GM20431 (cell line): ENCODE results near the gene PODXL.

ENCODE experiments used
- in situ Hi-C: fragments of 300-500 bp; cut with MseI, MboI; formaldehyde crosslinking; loops from one replicate; pipeline ENCODE4 v1.15.0; 2020; ENCODE audit warnings: low sequenced_read_pairs; ENCODE audit not compliant: unreplicated experiment

Gene PODXL

DNA sequence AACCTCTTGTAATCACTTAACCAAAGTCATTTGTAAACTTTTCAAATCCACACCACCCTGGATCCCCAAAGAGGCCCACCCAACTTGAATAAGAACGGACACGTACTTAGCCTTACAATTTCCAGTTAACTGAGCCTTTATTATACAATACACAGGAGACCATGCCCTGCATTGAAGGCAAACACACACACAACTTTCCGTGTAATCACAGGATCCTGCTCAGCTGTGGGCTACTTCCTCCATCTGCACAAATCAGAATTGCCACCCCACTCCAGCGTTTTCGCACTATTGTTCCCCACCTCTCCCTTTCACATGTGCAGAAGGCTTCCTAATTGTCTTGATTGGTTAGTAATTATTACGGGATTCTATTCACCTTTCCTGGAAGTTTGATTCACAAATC is 12.1 kb upstream of the PODXL start:
- in situ Hi-C loops: no loop called here

DNA sequence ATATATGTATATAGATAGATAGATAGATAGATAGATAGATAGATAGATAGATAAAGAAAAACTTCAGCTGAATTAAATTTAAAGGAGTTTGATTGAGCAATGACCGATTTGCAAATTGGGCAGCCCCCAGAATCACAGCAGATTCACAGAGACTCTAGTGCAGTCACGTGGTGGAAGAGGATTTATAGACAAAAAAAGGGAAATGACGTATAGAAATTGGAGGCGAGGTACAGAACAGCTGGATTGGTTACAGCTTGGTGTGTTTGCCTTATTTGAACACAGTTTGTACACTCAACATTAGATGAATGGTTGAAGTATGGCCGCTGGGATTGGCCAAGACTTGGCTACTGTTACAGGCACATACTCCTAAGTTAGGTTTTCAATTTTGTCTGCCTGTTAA is 8.2 kb upstream of the PODXL start:
- in situ Hi-C loops: no loop called here

DNA sequence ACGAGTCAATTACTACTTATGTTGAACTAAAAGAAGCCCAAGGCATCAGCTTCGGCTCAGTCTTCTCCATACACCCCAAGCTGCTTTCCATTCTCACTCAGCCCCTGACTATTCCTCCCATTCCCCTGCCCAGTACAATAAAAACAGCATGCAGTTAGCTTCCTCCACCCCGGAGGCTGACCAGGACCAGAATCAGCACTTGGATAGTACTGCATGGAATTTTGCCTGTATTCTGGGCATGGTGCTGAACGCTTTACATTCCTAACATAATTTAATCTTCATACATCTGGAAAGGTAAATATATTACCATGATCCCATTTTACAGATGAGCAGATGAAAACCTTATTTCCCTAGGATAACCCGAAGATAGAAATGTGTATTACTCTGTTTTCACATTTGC is 7.5 kb upstream of the PODXL start:
- in situ Hi-C loops: no loop called here

DNA sequence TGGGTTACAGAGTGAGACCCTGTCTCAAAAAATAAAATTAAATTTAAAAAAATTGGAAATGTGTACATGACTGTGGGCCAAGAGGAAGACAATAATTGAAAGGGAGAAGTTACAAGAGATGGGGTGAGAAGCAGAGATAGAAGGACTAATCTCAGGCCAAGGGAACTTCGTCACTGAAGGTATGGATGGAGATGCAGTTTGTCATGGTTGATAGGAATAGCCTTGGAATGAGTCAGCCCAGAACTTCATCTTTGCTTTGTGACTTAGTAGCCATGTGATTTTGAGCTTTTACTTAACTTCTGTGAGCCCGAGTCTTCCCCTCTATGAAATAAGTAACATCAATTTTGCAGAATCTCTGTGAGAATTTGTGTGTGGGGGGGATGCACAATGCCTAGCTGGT is 6.5 kb upstream of the PODXL start:
- in situ Hi-C loops: no loop called here

DNA sequence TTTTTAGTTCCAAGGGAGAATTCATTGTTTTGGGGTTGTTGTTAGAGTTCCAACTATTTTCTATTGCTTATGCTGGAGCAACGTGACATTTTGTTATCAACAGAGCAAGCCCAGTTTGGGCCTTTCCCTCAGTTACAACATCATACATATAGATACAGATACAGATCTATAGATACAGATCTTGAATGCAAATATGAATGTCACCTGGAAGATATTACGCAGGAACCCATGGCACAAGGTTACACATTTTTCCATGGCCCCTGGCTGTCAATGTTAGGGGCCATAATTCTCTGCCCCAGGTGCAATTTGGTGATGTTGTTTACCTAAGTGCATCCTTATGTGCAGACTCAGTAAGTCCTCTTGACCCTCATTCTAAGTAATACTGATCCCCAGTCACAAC is 3.6 kb upstream of the PODXL start:
- in situ Hi-C loops: no loop called here

DNA sequence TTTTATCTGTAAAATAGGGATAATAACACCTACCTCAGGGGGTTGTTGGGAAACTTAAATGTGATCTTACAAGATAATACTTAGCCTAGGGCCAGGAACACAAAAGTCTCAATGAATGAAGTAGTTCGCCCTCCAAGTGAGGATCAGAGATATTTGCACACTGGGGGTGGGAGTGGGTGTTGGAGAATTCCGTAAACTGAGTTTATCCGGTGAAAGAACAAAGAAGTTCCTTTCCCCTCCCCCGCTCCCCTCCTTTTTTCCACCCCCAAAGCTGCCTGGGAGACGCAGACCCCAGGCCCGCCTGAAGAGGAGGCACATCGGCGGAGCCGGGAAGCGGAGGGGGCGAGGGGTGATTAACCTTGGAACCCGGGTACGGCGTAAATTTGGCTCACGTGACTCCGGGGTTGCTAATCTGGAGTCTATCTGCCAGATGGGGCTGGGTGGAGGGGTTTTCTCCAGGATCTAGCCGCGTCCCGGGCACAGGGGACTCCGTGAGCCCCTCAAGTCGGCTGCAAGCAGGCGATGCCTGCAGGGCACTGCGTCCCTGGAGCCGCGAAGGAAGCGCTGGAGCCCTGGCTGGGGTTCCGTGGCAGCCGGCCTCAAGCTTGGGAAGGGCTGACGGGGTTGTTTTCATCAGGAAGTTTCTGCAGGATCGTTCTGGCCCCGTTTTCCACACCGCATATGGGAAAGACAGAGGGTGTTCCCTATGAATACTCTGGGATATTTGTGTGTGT is 1.4 kb upstream of the PODXL start:
- in situ Hi-C loops: no loop called here

DNA sequence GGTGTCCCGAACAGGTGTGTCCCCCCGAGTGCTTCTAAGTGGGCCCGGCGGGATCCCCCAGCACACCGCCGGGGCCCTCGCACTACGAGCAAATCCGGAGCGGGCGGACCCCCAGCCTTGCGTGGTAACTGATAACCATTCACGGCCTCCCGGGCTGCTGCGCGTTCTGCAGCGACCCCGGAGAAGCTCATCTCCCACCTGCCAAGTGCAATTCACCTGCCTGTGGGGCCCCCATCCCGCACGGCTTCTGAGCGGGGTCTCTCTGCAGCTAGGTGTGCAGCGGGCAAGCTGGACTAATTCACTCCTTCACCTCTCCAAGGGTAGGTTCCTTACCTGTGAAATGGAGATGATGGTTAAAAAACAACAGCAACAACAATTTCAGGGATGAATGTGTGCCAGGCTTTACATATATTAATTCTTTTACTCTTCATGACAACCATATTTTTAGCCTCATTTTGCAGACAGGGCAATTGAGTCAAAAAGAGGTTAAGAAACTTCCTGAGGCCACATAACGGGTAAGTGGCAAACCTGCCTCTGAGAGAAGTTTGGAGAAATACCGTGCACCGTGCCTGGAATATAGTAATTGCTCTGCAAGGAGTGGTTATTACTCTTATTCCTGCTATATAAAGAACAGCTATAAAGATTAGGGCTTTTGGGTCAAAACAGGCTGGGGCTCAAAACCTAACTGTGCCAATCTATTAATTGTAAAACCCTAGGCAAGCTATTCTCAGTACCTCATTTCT is 652 bp upstream of the PODXL start:
- in situ Hi-C loops: no loop called here

DNA sequence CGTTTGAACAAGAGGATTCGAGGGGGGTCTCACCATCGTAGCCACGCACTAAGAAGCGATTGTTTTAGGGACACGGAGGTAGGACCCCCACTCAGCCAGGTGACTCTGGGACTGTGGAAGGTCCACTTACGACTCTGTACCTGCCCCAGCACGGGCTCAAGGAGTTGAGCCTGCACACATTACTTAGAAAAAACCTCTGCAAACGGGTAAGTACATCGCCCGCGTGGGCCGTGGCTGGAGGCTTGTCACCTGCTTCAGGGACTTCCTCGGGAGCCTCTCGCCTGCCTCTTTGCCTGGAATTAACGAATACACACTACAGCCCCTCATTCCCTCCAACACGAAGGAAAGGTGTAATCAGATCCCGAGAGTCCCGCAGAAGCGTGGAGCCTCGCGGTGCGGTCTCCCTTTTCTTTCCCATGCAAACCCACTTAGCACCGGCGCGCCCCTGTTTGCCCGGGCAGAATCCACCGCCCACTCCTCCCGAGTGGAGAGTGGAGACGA is 826 bp downstream of the PODXL start:
- in situ Hi-C loops: no loop called here

DNA sequence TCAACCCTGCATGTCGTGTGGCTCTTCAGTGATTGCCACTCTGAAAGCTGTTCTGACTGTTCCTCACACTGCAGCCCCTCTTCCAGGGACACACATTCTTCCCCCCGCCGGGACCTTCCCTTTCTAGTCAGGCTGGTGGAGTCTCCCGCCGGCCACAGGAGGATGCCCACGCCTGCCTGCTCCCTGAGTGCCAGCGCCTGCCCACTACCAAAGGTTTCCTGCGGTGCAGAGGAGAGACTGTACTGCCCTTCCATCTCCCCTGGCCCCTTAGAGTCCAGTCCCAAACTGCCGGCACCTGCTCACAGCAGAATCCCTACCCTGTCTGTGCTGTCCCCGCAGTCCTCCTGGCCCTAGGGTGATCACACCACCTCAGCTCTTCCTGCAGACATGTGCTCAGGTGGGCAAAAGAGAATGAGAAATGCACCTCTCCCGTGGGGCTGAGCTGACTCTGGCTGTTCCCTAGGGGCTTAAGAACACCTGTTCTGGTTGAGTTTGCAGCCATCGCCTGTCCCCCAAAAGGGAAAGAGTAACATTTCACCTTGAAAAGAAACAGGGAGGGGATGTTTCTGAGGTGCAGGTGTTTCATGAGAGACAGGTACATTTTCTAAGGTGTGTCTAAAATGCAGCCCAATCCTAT is 1.4 kb downstream of the PODXL start:
- in situ Hi-C loops: no loop called here

DNA sequence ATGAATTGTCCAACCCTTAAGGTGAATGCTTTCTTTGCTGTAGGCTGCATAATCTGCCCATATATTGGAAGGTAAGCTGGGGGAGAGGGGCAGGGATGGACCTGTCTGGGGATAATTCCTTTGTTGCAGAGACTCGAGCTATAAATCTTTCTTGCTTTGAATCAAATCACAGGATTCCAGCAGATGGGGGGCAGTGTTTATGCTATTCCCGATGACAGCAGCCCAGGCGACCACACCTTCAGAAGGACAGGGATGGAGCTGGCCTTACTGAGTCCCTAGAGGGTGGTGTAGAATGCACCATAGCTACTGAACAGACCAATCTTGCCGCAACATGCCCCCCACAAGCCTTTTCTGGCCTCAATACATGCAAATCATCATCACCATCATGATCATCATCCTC is 2.5 kb downstream of the PODXL start:
- in situ Hi-C loops: no loop called here

DNA sequence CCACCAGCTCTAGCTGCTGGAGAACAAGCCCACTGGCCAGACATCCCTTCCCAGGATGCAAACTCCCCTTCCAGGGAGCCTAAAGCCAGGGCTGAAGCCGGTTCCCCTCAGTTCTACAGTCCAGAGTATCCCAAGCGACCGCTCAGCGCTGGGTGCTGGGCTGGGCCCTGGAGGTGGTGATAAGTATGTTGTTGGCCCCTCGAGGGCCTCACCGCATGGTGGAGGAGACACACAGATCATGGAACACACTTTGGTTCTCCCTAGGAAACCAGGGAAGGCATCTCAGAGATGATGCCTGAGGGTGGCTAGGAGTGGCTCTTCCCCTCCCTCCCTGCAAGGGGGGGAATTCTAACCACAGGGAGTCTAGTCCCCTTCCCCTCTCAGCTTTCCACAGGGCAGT is 4.4 kb downstream of the PODXL start:
- in situ Hi-C loops: no loop called here

DNA sequence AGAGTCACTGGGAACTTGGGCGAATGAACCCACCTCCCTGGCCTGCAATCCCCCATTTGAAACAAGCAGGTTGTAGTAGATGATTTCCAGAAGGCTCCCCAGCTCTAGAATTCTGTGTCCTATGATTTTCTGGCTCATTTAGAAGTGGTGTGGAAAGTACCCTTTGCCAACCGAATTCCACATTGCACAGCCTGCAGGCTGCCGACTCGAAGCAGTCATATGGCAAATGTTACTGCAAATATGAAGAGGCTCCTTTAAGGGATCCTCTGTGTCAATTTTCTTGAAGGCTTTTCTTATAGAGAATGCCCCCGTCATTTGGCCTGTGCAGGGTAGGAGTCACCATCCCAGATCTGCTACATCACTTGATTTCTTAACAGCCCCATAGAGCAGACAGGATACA is 5.6 kb downstream of the PODXL start:
- in situ Hi-C loops: no loop called here

DNA sequence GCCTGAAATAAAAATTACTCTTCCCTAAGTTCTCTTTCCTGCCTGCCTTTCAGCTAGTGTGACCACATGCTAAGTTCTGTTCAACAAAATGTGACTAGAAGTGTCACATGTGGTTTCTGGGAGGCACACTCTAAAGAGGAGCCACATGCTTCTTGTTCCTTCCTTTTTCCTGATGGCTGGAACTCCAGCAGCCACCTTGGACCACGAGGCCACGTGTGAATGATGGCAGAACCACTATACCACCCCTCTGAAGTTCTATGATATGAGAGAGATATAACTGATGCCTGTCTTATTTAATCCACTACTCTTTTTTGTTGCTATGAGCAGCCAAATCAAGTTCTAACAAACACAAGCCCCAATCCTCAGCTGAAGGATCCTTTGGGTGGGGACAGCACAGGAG is 8.1 kb downstream of the PODXL start:
- in situ Hi-C loops: no loop called here

DNA sequence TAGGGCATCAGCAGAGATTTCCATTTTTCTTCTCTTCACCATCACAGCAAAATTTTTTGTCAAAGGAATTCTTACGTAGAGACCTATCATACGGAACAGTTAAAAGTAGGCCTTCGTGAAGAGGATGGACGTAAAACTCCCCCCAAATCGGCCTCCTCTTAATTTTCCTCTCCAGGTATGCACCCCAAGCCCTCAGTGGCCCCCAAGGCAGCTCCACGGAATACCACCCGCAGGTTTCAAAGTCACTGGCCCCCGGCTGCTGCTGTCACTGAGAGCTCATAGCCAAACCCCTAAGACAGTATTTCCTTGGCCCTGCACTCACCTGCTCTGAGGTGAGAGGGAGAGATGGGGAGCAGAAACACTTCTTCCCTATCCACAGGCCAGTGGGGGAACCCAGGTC is 8.8 kb downstream of the PODXL start:
- in situ Hi-C loops: no loop called here

DNA sequence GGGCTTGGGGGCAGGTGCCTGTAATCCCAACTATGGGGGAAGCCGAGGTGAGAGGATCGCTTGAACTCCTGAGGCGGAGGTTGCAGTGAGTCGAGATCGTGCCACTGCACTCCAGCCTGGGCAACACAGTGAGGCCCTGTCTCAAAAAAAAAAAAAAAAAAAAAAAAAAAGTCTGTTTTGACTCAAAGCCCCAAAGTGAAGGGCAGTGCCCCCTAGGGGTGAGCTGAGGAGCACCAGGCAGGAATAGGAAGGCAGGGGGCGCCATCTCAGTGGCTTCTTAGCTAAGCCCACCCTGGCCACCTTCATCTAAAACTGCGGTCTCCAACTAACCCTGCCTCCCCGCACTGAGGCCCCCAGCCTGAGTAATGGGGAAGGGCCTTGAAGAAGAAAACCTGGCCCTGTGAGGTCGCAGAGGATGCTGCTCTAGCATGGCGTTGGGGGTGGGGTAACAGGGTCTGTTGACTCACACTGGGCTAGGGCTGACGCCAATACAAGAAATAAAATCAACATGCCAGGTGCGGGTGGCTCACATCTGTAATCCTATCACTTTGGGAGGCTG is 9.8 kb downstream of the PODXL start:
- in situ Hi-C loops: no loop called here

DNA sequence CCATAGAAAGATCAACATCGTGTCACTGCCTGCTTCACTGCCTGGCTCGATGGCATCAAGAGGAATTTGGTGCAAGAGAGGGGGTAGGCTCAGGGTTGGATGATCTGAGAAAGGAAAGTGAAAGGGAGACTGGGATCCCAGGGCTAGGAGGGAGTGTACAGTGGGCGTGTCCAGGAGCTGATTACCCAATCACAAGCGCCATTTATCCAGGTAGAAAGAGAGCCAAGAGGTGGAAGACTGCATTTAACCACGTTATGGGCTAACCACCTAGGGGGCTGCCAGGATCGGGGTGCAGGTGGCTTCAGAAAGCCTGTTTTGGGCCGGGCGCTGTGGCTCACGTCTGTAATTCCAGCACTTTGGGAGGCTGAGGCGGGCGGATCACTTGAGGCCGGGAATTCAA is 10.3 kb downstream of the PODXL start:
- in situ Hi-C loops: no loop called here

DNA sequence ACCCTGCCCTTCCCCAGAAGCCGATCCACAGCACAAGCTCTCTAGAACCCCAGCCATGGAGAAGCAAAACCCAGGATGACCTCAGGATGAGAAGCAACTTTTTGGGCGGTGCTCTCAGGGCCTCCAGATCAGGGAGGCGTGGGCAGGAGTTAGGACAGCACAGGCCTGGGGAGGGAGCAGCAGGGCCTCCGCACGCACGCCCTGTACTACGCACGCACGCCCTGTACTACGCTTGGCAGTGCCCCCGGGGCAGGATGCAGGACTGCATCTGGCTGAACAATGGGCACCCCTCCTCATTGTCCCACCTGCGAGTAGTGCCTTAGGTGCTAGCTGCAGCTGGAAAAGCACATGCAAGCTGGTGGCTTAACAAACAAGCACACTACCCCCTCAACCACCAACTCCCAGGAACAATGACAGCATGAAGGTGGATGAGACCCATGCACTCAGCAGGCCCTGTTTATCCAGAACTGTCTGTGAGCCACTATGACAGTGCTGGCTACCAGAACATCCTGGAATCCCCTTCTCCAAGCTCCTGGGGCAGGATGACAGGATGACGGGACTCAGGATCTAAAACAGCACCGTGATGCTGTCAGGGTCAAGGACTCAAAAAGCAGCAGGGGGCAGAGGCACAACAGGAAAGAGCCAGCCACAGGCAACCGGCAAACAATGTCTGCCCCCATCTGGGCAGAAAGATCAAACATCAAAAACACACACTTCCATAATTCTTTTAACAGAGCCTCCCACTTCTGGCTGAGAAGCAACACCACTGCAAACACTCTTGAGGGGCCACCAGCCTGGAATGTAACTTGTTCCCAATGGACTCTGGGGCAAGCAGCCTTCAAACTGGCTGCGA is 11.8 kb downstream of the PODXL start:
- in situ Hi-C loops: no loop called here

DNA sequence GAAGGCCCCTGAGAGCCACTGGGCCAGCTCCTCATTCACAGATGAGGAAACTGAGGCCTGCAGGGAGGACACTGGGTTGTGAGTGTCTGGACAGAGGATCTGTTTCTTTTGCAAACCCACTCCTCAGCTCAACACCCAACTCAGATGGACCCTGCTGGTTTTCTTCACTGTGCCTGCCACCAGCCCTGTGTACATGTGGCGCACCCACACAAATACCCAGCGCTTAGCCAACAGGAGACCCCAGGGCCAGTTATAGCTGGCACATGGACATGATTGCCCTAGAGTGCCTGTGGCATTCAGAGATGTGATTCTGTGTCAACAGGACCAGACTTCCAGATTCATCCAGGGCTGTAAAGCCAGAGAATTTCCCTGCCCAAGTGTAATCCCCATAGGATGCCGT is 12.4 kb downstream of the PODXL start:
- in situ Hi-C loops: no loop called here

DNA sequence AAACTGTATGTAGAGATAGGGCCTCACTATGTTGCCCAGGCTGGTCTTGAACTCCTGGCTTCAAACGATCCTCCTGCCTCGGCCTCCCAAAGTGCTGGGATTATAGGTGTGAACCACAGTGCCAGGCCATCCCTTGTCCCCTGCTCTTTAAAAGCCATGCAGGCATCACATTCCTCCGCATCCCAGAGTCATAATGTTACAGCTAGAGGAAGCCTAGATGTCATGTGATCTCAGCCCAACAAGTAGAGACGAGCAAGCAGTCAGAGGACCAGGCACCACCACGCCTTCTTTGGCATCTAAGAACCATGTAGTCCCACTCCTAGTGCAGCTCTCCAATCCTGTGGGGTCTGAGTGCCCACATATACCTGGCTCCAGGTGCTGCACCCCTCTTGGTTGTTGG is 13.1 kb downstream of the PODXL start:
- in situ Hi-C loops: no loop called here

DNA sequence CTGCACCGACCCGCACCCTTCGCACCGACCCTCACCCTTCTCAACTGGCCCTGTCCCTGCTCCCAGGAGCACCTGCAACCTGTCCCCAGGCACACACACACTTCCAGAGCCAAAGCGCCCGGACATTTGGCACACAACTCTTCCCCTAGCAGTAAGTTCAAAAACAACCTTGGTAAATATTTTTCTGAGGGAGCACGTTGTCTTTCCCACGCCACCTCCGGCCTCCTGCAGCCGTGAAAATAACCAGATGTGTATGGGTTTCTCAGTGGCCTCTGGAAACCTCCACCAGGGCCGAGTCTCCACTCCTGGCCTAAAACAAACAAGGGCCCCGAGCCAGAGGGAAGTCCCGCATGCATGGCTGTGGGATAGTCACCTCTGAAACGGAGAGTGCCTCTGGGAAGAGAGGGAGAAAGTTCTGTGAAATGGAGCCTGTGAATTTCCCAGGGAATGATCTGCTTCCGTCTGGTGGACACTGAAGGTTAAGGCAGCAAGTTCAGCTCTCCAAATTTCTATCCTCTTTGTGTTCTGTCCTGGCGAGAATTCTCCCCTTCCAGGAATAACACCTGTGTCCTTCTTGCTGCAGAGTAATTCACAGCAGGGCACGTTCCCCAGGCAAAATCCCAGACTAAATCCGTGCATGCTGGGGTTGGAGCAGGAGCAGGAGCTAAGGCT is 15.8 kb downstream of the PODXL start:
- in situ Hi-C loops: no loop called here
